Measurements from ENCODE around the gene NHSL2. TPM values are rescaled to one million over a fixed set of nuclear protein-coding genes. Genes with fewer than 3 reads are reported as not detected.
A peak's percentile ranks its signal among the peaks of the same experiment; 100 is the strongest.

The NHSL2 gene
- total RNA-seq, 1 donor from 2014 or later, result 13.0 TPM

GRCh38 chrX:72124540-72125201, 214.0 kb downstream of the NHSL2 start:
- Histone ChIP-seq H3K4me2 (ENCODE audit: low read length) (no peak overlapping the region), H3K4me3 (ENCODE audit: insufficient read depth, low read depth, low read length) (no peak overlapping the region), H3K27me3 (ENCODE audit: insufficient read depth, low read length) (no peaks in the 10 kb centered on the region), H3K79me2 (ENCODE audit: insufficient read depth, low read length) (no peaks in the 10 kb centered on the region), H3K9me3 (ENCODE audit: insufficient read depth, low read depth, low read length) (no peaks in the 10 kb centered on the region), H3K36me3 (ENCODE audit: insufficient read depth, low read length) (no peaks in the 10 kb centered on the region), H4K20me1 (ENCODE audit: insufficient read depth, low read length) (no peaks in the 10 kb centered on the region), H2AFZ (ENCODE audit: low read depth, low read length) (no peak overlapping the region), H3K9ac (ENCODE audit: low read length) (no peak overlapping the region), H3K27ac (ENCODE audit: low read depth, low read length) (no peak overlapping the region), H3K4me1 (ENCODE audit: insufficient read depth, low read length) (peaks cover 38% of the 10 kb centered on the region)
- H3K4me3 Mint-ChIP-seq (ENCODE audit: unreplicated experiment), result no peak overlapping the region
- H3K9me3 Mint-ChIP-seq (ENCODE audit: unreplicated experiment), result no peaks in the 10 kb centered on the region
- FAIRE-seq, result peak; percentile 13
- no peak for TF ChIP-seq EZH2 (IDR thresholded peaks at IDR 0.05; ENCODE audit: insufficient read depth, low read length)
- no peak for TF ChIP-seq CTCF (IDR thresholded peaks at IDR 0.05; ENCODE audit: insufficient read depth, low read depth, low read length)
- H3K27ac Mint-ChIP-seq (ENCODE audit: unreplicated experiment), result peak overlapping the region; percentile 59
- peaks cover 5% of the 10 kb centered on the region for H3K36me3 Mint-ChIP-seq (ENCODE audit: low read depth, unreplicated experiment)
- DNase-seq (ENCODE audit: low read depth), result no peak
- peaks cover 24% of the 10 kb centered on the region for H3K4me1 Mint-ChIP-seq (ENCODE audit: low read depth, unreplicated experiment)
- no peaks in the 10 kb centered on the region for H3K27me3 Mint-ChIP-seq (ENCODE audit: low read depth, unreplicated experiment)

GRCh38 chrX:72125331-72126047, 214.8 kb downstream of the NHSL2 start:
- no peaks in the 10 kb centered on the region for H3K79me2 ChIP-seq (ENCODE audit: insufficient read depth, low read length)
- no peak for TF ChIP-seq CTCF (IDR thresholded peaks at IDR 0.05; ENCODE audit: insufficient read depth, low read depth, low read length)
- no peak for TF ChIP-seq EZH2 (IDR thresholded peaks at IDR 0.05; ENCODE audit: insufficient read depth, low read length)
- Mint-ChIP-seq H3K9me3 (ENCODE audit: unreplicated experiment) (no peaks in the 10 kb centered on the region), H3K36me3 (ENCODE audit: low read depth, unreplicated experiment) (peaks cover 7% of the 10 kb centered on the region), H3K4me3 (ENCODE audit: unreplicated experiment) (no peak overlapping the region), H3K27me3 (ENCODE audit: low read depth, unreplicated experiment) (no peaks in the 10 kb centered on the region), H3K27ac (ENCODE audit: unreplicated experiment) (no peak overlapping the region), H3K4me1 (ENCODE audit: low read depth, unreplicated experiment) (peaks cover 24% of the 10 kb centered on the region)
- H3K4me1 ChIP-seq (ENCODE audit: insufficient read depth, low read length), result peaks cover 38% of the 10 kb centered on the region
- no peaks in the 10 kb centered on the region for H3K36me3 ChIP-seq (ENCODE audit: insufficient read depth, low read length)
- H3K4me2 ChIP-seq (ENCODE audit: low read length), result peak overlapping the region; percentile 45
- H2AFZ ChIP-seq (ENCODE audit: low read depth, low read length), result no peak overlapping the region
- no peaks in the 10 kb centered on the region for H3K9me3 ChIP-seq (ENCODE audit: insufficient read depth, low read depth, low read length)
- peaks cover 3% of the 10 kb centered on the region for H4K20me1 ChIP-seq (ENCODE audit: insufficient read depth, low read length)
- H3K27ac ChIP-seq (ENCODE audit: low read depth, low read length), result no peak overlapping the region
- no peaks in the 10 kb centered on the region for H3K27me3 ChIP-seq (ENCODE audit: insufficient read depth, low read length)
- FAIRE-seq (peak; percentile 52), DNase-seq (ENCODE audit: low read depth) (no peak)
- peak overlapping the region; percentile 38 for H3K9ac ChIP-seq (ENCODE audit: low read length)
- H3K4me3 ChIP-seq (ENCODE audit: insufficient read depth, low read depth, low read length), result no peak overlapping the region

- TF ChIP-seq CTCF (IDR thresholded peaks at IDR 0.05; ENCODE audit: insufficient read depth, low read depth, low read length), result no peak
- TF ChIP-seq EZH2 (IDR thresholded peaks at IDR 0.05; ENCODE audit: insufficient read depth, low read length), result no peak
- Mint-ChIP-seq H3K4me3 (ENCODE audit: unreplicated experiment) (no peak overlapping the region), H3K36me3 (ENCODE audit: low read depth, unreplicated experiment) (peaks cover 7% of the 10 kb centered on the region), H3K4me1 (ENCODE audit: low read depth, unreplicated experiment) (peaks cover 24% of the 10 kb centered on the region), H3K27ac (ENCODE audit: unreplicated experiment) (no peak overlapping the region), H3K27me3 (ENCODE audit: low read depth, unreplicated experiment) (no peaks in the 10 kb centered on the region), H3K9me3 (ENCODE audit: unreplicated experiment) (no peaks in the 10 kb centered on the region)
- peaks cover 36% of the 10 kb centered on the region for H3K4me1 ChIP-seq (ENCODE audit: insufficient read depth, low read length)
- peaks cover 4% of the 10 kb centered on the region for H4K20me1 ChIP-seq (ENCODE audit: insufficient read depth, low read length)
- peak overlapping the region; percentile 45 for H3K4me2 ChIP-seq (ENCODE audit: low read length)
- DNase-seq (ENCODE audit: low read depth) (peak; percentile 12), FAIRE-seq (no peak)
- H3K27ac ChIP-seq (ENCODE audit: low read depth, low read length), result no peak overlapping the region
- H3K4me3 ChIP-seq (ENCODE audit: insufficient read depth, low read depth, low read length), result no peak overlapping the region
- H3K36me3 ChIP-seq (ENCODE audit: insufficient read depth, low read length), result no peaks in the 10 kb centered on the region
- H3K27me3 ChIP-seq (ENCODE audit: insufficient read depth, low read length), result no peaks in the 10 kb centered on the region
- H3K9me3 ChIP-seq (ENCODE audit: insufficient read depth, low read depth, low read length), result no peaks in the 10 kb centered on the region
- peak overlapping the region; percentile 38 for H3K9ac ChIP-seq (ENCODE audit: low read length)
- H3K79me2 ChIP-seq (ENCODE audit: insufficient read depth, low read length), result no peaks in the 10 kb centered on the region
- no peak overlapping the region for H2AFZ ChIP-seq (ENCODE audit: low read depth, low read length)
Observed at GRCh38 chrX:72126048-72126415, 215.4 kb downstream of the NHSL2 start.
